Smooth muscle cell (in vitro differentiated cells): ENCODE results near the gene SLIT2. TPM values are rescaled to one million over a fixed set of nuclear protein-coding genes. Genes with fewer than 3 reads are reported as not detected.

Source experiments
- DNase-seq: peaks from one replicate; lab custom pipeline; 2025; ENCODE audit not compliant: unreplicated experiment; lab: John Stamatoyannopoulos, UW
- H2AFZ ChIP-seq: fragments of 200-600 bp; sonication (generic); 2 replicates; pipeline ENCODE4 v1.6.0; 2016; ENCODE audit warnings: antibody characterized with exemption, low read depth, mild to moderate bottlenecking
- H3F3A ChIP-seq: fragments of 200-600 bp; sonication (generic); 2 replicates; pipeline ENCODE4 v1.6.0; 2017; ENCODE audit warnings: antibody characterized with exemption, low read depth
- H3K27ac ChIP-seq: fragments of 200-600 bp; sonication (generic); 2 replicates; pipeline ENCODE4 v1.5.1; 2016; ENCODE audit warnings: low read depth, mild to moderate bottlenecking
- H3K27me3 ChIP-seq: fragments of 200-600 bp; sonication (generic); 2 replicates; pipeline ENCODE4 v1.6.1; 2016; ENCODE audit warnings: low read depth, mild to moderate bottlenecking
- H3K36me3 ChIP-seq: fragments of 200-600 bp; sonication (generic); 2 replicates; pipeline ENCODE4 v1.5.1; 2016; ENCODE audit warnings: low read depth
- H3K4me1 ChIP-seq: fragments of 200-600 bp; sonication (generic); 2 replicates; pipeline ENCODE4 v1.5.1; 2016; ENCODE audit warnings: low read depth
- H3K4me2 ChIP-seq: fragments of 200-600 bp; sonication (generic); 2 replicates; pipeline ENCODE4 v1.6.0; 2016; ENCODE audit warnings: mild to moderate bottlenecking
- H3K4me3 ChIP-seq: fragments of 200-600 bp; sonication (generic); 2 replicates; pipeline ENCODE4 v1.5.1; 2016; ENCODE audit warnings: mild to moderate bottlenecking
- H3K79me2 ChIP-seq: fragments of 200-600 bp; sonication (generic); 2 replicates; pipeline ENCODE4 v1.6.0; 2016; ENCODE audit warnings: low read depth, mild to moderate bottlenecking
- H3K9ac ChIP-seq: fragments of 200-600 bp; sonication (generic); 2 replicates; pipeline ENCODE4 v1.6.0; 2016; ENCODE audit warnings: low read depth
- H3K9me3 ChIP-seq: fragments of 200-600 bp; sonication (generic); replicated peaks from 2 replicates; pipeline ENCODE4 v1.5.1; 2016; ENCODE audit warnings: low read depth
- H4K20me1 ChIP-seq: fragments of 200-600 bp; sonication (generic); 2 replicates; pipeline ENCODE4 v1.6.0; 2016; ENCODE audit warnings: low read depth
- CTCF ChIP-seq: fragments of 200-600 bp; sonication (generic); IDR thresholded peaks from 2 replicates; pipeline ENCODE4 v1.5.1; 2017; ENCODE audit warnings: borderline replicate concordance, mild to moderate bottlenecking, antibody characterized with exemption; ENCODE audit not compliant: insufficient read depth, poor library complexity, severe bottlenecking
- WGBS: methylation state at CpG from one replicate; pipeline ENCODE4 v1.1.7; 2016; ENCODE audit warnings: low lambda C conversion rate; 5-methylcytosine and 5-hydroxymethylcytosine counted together
- polyA plus RNA-seq: library from polyadenylated mRNA; unstranded; fragments of >200 nt; fragmentation: Nextera tagmentation; extraction: Ambion mirVana; gene quantifications from 2 replicates; pipeline ENCODE4 v1.2.1, GENCODE V29; 2016
- total RNA-seq: library from RNA; depleted of rRNA; stranded (reverse); fragments of >200 nt; gene quantifications from 2 replicates; pipeline ENCODE4 v1.2.3, GENCODE V29; 2014

The SLIT2 gene
- 37.1 and 37.2 TPM in 2 replicates for total RNA-seq
- 22.6 and 29.4 TPM in 2 replicates for polyA plus RNA-seq

DNA sequence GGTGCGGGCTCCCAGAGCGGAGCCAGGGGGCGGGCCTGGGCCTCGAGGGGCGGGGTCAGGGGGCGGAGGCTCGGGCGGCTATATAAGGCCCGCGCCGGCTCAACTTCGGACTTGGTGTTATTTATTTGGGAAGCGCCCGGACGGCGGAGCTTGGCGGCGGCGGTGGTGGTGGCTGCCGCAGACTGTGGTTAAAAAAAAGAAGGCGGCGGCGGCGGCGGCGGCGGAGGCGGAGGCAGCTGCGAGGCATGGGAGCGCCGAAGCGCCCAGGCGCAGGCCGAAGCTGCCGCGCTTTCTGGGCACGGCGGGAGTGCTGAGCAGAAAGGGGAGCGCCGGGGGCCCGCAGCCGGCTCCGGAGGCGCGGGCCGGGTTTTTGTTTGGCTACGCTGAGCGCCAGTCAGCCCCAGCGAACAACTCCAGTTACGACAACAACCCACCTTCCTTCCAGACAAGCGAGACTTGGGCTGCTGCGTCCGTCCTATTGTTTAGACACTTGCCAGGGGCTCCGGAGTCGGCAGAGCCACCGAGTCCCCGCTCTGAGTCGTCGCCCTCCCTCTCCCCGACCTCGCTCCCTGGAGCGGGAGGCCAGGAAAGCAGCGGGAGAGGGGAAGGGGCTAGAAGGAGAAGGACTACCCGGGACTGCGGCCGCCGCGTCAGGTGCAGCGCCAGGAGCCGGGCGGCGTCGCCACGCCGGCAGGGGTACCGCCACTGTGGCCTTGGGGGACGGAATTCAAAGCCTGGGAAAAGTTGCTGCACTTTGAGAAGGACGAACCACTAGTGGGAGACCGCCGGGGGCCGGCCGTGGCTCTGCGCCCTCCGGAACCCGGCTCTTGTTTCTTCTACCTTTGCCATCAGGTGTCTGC lies at the start of gene SLIT2:
TSS of gene SLIT2 (plus strand) at position 110 of the 860 bp plus-strand sequence. CDS start 1,911 bp downstream, outside the sequence.
- Histone ChIP-seq H3F3A (no peaks in the 10 kb centered on the region), H3K4me3 (peak within 1 kb of the TSS; percentile 73), H2AFZ (peak within 1 kb of the TSS; percentile 95), H3K9ac (peak within 1 kb of the TSS; percentile 40), H3K36me3 (no peaks in the 10 kb centered on the region), H3K9me3 (no peaks in the 10 kb centered on the region), H3K4me1 (peaks cover 13% of the 10 kb centered on the region), H3K79me2 (peaks cover 26% of the 10 kb centered on the region), H3K4me2 (peak within 1 kb of the TSS; percentile 96), H4K20me1 (peaks cover 49% of the 10 kb centered on the region), H3K27me3 (peaks cover 23% of the 10 kb centered on the region), H3K27ac (no peak within 1 kb of the TSS)
- no peak for TF ChIP-seq CTCF
- peak; percentile 77 for DNase-seq
- WGBS: under 1% methylated on average over 67 of the region's 85 CpGs

DNA sequence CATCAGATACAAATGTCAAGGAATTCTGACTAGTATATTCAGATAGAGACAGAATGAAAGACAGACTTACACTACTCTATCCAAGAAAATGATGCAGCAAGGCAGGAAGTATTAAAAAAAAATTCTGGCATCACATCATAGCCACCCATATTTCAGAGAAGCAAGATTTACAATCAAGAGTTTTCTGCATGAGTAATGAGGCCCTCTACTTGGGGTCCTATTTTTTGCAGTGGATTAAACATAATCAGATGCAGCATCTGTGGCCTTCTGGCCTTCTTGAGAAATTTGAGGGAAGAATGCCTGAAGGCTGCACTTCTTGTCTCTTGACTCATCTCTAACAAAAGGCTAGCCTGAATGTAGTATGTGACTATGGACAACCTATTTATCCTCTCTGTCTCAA lies 48.2 kb upstream of the SLIT2 start:
- Histone ChIP-seq H3K9ac (no peak overlapping the region), H4K20me1 (no peaks in the 10 kb centered on the region), H3K4me1 (no peaks in the 10 kb centered on the region), H3K36me3 (no peaks in the 10 kb centered on the region), H3K79me2 (no peaks in the 10 kb centered on the region), H3F3A (no peaks in the 10 kb centered on the region), H3K9me3 (no peaks in the 10 kb centered on the region), H3K27ac (no peak overlapping the region), H3K4me2 (no peak overlapping the region), H2AFZ (no peak overlapping the region), H3K4me3 (no peak overlapping the region), H3K27me3 (no peaks in the 10 kb centered on the region)
- no peak for DNase-seq
- no peak for TF ChIP-seq CTCF

DNA sequence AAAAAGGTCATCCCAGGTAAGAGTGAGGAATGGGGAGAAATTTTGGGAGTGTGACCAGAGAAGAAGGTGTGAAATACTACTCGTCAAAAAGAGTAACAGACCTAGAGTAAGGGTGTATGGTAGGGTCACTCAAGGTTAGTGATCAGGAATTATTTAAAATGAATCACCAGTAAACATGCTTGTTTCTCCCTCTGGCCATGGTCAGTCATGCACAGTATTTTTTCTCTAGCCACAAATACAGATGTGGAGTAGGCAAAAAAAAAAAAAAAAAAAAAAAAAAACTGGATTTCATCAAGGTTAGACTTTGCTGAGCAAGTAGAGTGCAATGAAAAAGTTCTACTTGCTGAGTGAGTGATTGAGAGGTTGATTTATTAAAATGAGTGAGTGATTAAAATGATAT lies 34.2 kb upstream of the SLIT2 start:
- no peak overlapping the region for H3K4me3 ChIP-seq
- WGBS: 40% methylated on average over 1 of the region's 1 CpG
- H3K4me2 ChIP-seq: no peak overlapping the region
- H3K27ac ChIP-seq: no peak overlapping the region
- H3K79me2 ChIP-seq: no peaks in the 10 kb centered on the region
- no peaks in the 10 kb centered on the region for H4K20me1 ChIP-seq
- no peak overlapping the region for H2AFZ ChIP-seq
- DNase-seq: no peak
- H3F3A ChIP-seq: no peaks in the 10 kb centered on the region
- no peaks in the 10 kb centered on the region for H3K4me1 ChIP-seq
- no peaks in the 10 kb centered on the region for H3K27me3 ChIP-seq
- no peaks in the 10 kb centered on the region for H3K36me3 ChIP-seq
- no peak overlapping the region for H3K9ac ChIP-seq
- no peak for TF ChIP-seq CTCF
- no peaks in the 10 kb centered on the region for H3K9me3 ChIP-seq

GRCh38 chr4:20217951-20218350 lies 33.8 kb upstream of the SLIT2 start:
- H3K9ac ChIP-seq: no peak overlapping the region
- no peaks in the 10 kb centered on the region for H3K79me2 ChIP-seq
- H3K36me3 ChIP-seq: no peaks in the 10 kb centered on the region
- H3F3A ChIP-seq: no peaks in the 10 kb centered on the region
- no peaks in the 10 kb centered on the region for H3K27me3 ChIP-seq
- H3K4me2 ChIP-seq: no peak overlapping the region
- H4K20me1 ChIP-seq: no peaks in the 10 kb centered on the region
- H2AFZ ChIP-seq: no peak overlapping the region
- WGBS: 81% methylated on average over 1 of the region's 1 CpG
- H3K4me1 ChIP-seq: no peaks in the 10 kb centered on the region
- H3K27ac ChIP-seq: no peak overlapping the region
- no peak overlapping the region for H3K4me3 ChIP-seq
- DNase-seq: no peak
- no peaks in the 10 kb centered on the region for H3K9me3 ChIP-seq
- TF ChIP-seq CTCF: no peak
